T-cell (primary cell): Measurements from ENCODE around the gene SCGB3A1. TPM values are rescaled to one million over a fixed set of nuclear protein-coding genes. Genes with fewer than 3 reads are reported as not detected.

Experiments used
- ATAC-seq, 4 experiments: fragments of 200-7000 bp in 3 of 4; fragments of 150-1000 bp in 1 of 4; cut with Tn5 transposase; replicated peaks in 1 of 4; 1 replicate in 3 of 4; 2 replicates in 1 of 4; pipeline ENCODE4 v1.10.0; 2021; ENCODE audit warnings: moderate library complexity in 3 of 4, mild to moderate bottlenecking in 2 of 4, moderate number of reproducible peaks in 1 of 4
- CTCF ChIA-PET, 2 donors: fragments of 300-600 bp; sonication (Branson Sonifier 250); formaldehyde crosslinking; loops; one replicate each; lab custom pipeline; 2022; ENCODE audit warnings: antibody characterized with exemption in 2 of 2; lab: Charles Lee
- POLR2A ChIA-PET, 2 donors: fragments of 300-600 bp; sonication (Branson Sonifier 250); formaldehyde crosslinking; loops; one replicate each; lab custom pipeline; 2022; ENCODE audit warnings: antibody characterized with exemption in 2 of 2; lab: Charles Lee
- DNase-seq, 35 experiments: peaks; one replicate each; pipeline versions ENCODE4 v3.0.0 to v3.0.0-alpha.2; 2013 to 2023
- H3K27ac ChIP-seq: one replicate; pipeline ENCODE4 v1.5.1; 2013; ENCODE audit warnings: low read length
- H3K27me3 ChIP-seq, 2 experiments: replicated peaks in 1 of 2; 1 replicate in 1 of 2; 2 replicates in 1 of 2; pipeline versions ENCODE4 v1.6.1 to v1.7.0; 2013; ENCODE audit warnings: low read length in 1 of 2, mixed read lengths in 1 of 2; ENCODE audit not compliant: control insufficient read depth in 2 of 2, insufficient read depth in 2 of 2; ENCODE audit errors: extremely low read depth in 1 of 2
- H3K36me3 ChIP-seq, 2 donors: 1 replicate in 1 of 2; 2 replicates in 1 of 2; pipeline versions ENCODE4 v1.6.1 to v1.7.0; 2013; ENCODE audit warnings: low read length in 1 of 2; ENCODE audit not compliant: control insufficient read depth in 2 of 2, insufficient read depth in 1 of 2; ENCODE audit errors: extremely low read depth in 1 of 2
- H3K4me1 ChIP-seq, 2 experiments: 1 replicate in 1 of 2; 2 replicates in 1 of 2; pipeline versions ENCODE4 v1.6.1 to v1.7.0; 2013; ENCODE audit warnings: low read length in 2 of 2, mixed read lengths in 1 of 2; ENCODE audit not compliant: insufficient read depth in 2 of 2, control insufficient read depth in 1 of 2; ENCODE audit errors: extremely low read depth in 1 of 2
- H3K4me3 ChIP-seq, 2 donors: 1 replicate in 1 of 2; 2 replicates in 1 of 2; pipeline versions ENCODE4 v1.5.1 to v1.7.0; 2013; ENCODE audit warnings: mild to moderate bottlenecking in 2 of 2, low read length in 1 of 2, moderate library complexity in 1 of 2; ENCODE audit not compliant: control insufficient read depth in 1 of 2; ENCODE audit errors: extremely low read depth in 1 of 2
- H3K9me3 ChIP-seq: 2 replicates; pipeline ENCODE4 v1.7.0; 2013
- H3K27ac Mint-ChIP-seq, 2 donors: one replicate each; pipeline ENCODE4 v1.8.0; 2020 to 2021; ENCODE audit warnings: mild to moderate bottlenecking in 2 of 2, mixed read lengths in 2 of 2
- H3K27me3 Mint-ChIP-seq, 2 donors: one replicate each; pipeline ENCODE4 v1.8.0; 2021 to 2022; ENCODE audit warnings: mixed read lengths in 2 of 2
- H3K36me3 Mint-ChIP-seq: one replicate; pipeline ENCODE4 v1.8.0; 2021; ENCODE audit warnings: mixed read lengths
- H3K4me1 Mint-ChIP-seq, 3 donors: one replicate each; pipeline ENCODE4 v1.8.0; 2020 to 2022; ENCODE audit warnings: mixed read lengths in 3 of 3, mild to moderate bottlenecking in 1 of 3
- H3K4me3 Mint-ChIP-seq, 3 donors: one replicate each; pipeline ENCODE4 v1.8.0; 2020 to 2022; ENCODE audit warnings: mild to moderate bottlenecking in 3 of 3, mixed read lengths in 3 of 3, moderate library complexity in 3 of 3
- H3K9me3 Mint-ChIP-seq, 3 donors: one replicate each; pipeline ENCODE4 v1.8.0; 2020 to 2022; ENCODE audit warnings: mixed read lengths in 3 of 3
- WGBS: methylation state at CpG from one replicate; pipeline ENCODE4 v1.1.5; 2013; ENCODE audit warnings: missing lambda C conversion rate; ENCODE audit not compliant: insufficient coverage; 5-methylcytosine and 5-hydroxymethylcytosine counted together
- total RNA-seq, 35 experiments: library from RNA in 6 of 35; stranded (reverse) in 6 of 35; fragments of 120-200 nt in 1 of 35; gene quantifications; one replicate each; pipeline versions ENCODE4 v1.2.1 to v1.2.4 and lab custom pipeline; 2013 to 2026

Gene SCGB3A1
- total RNA-seq, 5 donors from 2014 or later (not counting 1 experiment from before 2014, with no cell fraction given), result 0.92 to 0.99 TPM; not detected in 3

DNA sequence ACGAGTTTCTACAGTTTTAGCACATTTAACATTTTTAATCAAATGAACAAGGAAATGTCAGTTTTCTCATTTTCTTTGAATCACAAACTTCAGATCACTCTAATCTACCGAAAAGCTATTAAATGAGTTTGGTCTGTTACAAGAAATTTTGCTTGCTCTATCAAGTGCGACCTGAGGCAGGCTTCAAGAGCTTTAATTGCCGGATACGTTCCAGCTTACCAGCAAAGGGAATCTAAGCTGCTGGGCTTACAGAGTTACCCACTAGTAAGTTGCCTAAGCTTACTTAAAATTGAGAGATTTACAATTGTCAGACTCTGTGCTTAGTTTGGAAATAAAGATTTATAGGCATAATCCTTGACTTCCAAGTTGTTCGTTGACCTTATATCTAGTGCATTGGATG lies 10.6 kb downstream of the SCGB3A1 start:
- Mint-ChIP-seq H3K9me3 (no peaks in the 10 kb centered on the region), H3K4me1 (no peaks in the 10 kb centered on the region), H3K27me3 (no peaks in the 10 kb centered on the region), H3K27ac (peak overlapping the region in 1 of 2 donors; percentile 37), H3K4me3 (no peak overlapping the region), H3K36me3 (peaks cover 18% of the 10 kb centered on the region)
- POLR2A ChIA-PET, result no interaction called here
- no peak for ATAC-seq
- Histone ChIP-seq H3K27me3 (no peaks in the 10 kb centered on the region), H3K9me3 (no peaks in the 10 kb centered on the region), H3K4me3 (no peak overlapping the region), H3K36me3 (peaks cover 0 to 11% of the 10 kb centered on the region in 2 donors), H3K4me1 (no peaks in the 10 kb centered on the region), H3K27ac (no peak overlapping the region)
- CTCF ChIA-PET, result interaction anchor here in 1 of 2 donors (0.6 kb wide), 1 partner anchor 661 kb away, joined by 3 read pairs; no protein-coding TSS in a partner anchor
- WGBS, result 89% methylated on average over 4 of the region's 6 CpGs
- DNase-seq, result no peak

DNA sequence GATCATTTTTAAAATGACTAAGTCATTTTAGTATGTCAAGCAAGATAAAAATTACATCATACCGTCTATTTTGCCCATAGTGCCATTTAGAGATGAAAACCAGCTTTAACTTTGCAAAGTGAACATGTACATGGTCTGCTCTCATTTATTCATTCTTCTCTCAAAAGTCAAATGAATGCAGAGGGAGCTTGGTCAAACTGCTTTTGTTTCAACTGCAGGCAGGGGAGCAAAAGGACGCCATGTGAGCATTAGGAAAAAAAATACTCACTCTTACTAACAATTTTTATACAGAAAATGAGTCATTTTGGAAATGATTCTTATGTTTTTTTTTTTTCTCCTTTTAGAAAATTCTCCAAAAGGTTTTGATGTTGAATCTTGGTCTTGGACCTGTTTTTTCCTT lies 15.7 kb downstream of the SCGB3A1 start:
- Histone ChIP-seq H3K9me3 (no peaks in the 10 kb centered on the region), H3K4me3 (no peak overlapping the region), H3K36me3 (peaks cover 5 to 30% of the 10 kb centered on the region in 2 donors), H3K27me3 (no peaks in the 10 kb centered on the region), H3K27ac (no peak overlapping the region), H3K4me1 (no peaks in the 10 kb centered on the region)
- Mint-ChIP-seq H3K36me3 (peaks cover 58% of the 10 kb centered on the region), H3K4me3 (no peak overlapping the region), H3K27me3 (no peaks in the 10 kb centered on the region), H3K9me3 (no peaks in the 10 kb centered on the region), H3K27ac (no peak overlapping the region), H3K4me1 (no peaks in the 10 kb centered on the region)
- ChIA-PET POLR2A (interaction anchor here in 1 of 2 donors (0.6 to 0.7 kb wide), 2 partner anchors 11 to 734 kb away, joined by 3 to 11 read pairs; no protein-coding TSS in a partner anchor), CTCF (no interaction called here)
- WGBS, result no CpG with 5 or more reads among the region's 2 CpGs
- DNase-seq, result no peak
- ATAC-seq, result no peak

- Mint-ChIP-seq H3K9me3 (no peaks in the 10 kb centered on the region), H3K27me3 (no peaks in the 10 kb centered on the region), H3K36me3 (peaks cover 81% of the 10 kb centered on the region), H3K27ac (peak overlapping the region in 1 of 2 donors; percentile 39), H3K4me3 (no peak overlapping the region), H3K4me1 (peaks cover 2 to 10% (median 3%) of the 10 kb centered on the region in 3 donors)
- H3K27ac ChIP-seq, result no peak overlapping the region
- POLR2A ChIA-PET, result no interaction called here
- ATAC-seq, result no peak
- CTCF ChIA-PET, result no interaction called here
- no peak overlapping the region for H3K4me3 ChIP-seq
- peaks cover 10 to 54% of the 10 kb centered on the region in 2 donors for H3K36me3 ChIP-seq
- H3K4me1 ChIP-seq, result no peaks in the 10 kb centered on the region
- 67% methylated on average over 5 of the region's 8 CpGs for WGBS
- H3K27me3 ChIP-seq, result no peaks in the 10 kb centered on the region
- peak in 1 of 35 experiments; percentile 25 for DNase-seq
- no peaks in the 10 kb centered on the region for H3K9me3 ChIP-seq
These were observed 22.4 kb downstream of the SCGB3A1 start for GRCh38 chr5:180568914-180569313.

- H3K9me3 ChIP-seq, result no peaks in the 10 kb centered on the region
- Mint-ChIP-seq H3K4me1 (peaks cover 23 to 38% (median 32%) of the 10 kb centered on the region in 3 donors), H3K27me3 (no peaks in the 10 kb centered on the region), H3K27ac (no peak overlapping the region), H3K9me3 (no peaks in the 10 kb centered on the region), H3K36me3 (peaks cover 73% of the 10 kb centered on the region), H3K4me3 (no peak overlapping the region)
- H3K27ac ChIP-seq, result no peak overlapping the region
- POLR2A ChIA-PET, result no interaction called here
- no peak for ATAC-seq
- no CpG with 5 or more reads among the region's 3 CpGs for WGBS
- peaks cover 4 to 35% of the 10 kb centered on the region in 2 donors for H3K36me3 ChIP-seq
- DNase-seq, result peak in 3 of 35 experiments; percentile 9 to 31 (median 11)
- peaks cover 0 to 2% of the 10 kb centered on the region in 2 experiments for H3K4me1 ChIP-seq
- H3K27me3 ChIP-seq, result no peaks in the 10 kb centered on the region
- no peak overlapping the region for H3K4me3 ChIP-seq
- CTCF ChIA-PET, result no interaction called here
These were observed 27.3 kb downstream of the SCGB3A1 start for GRCh38 chr5:180563994-180564393.

- Histone ChIP-seq H3K4me3 (no peak overlapping the region), H3K27ac (no peak overlapping the region), H3K36me3 (peaks cover 0 to 20% of the 10 kb centered on the region in 2 donors), H3K4me1 (peaks cover 0 to 2% of the 10 kb centered on the region in 2 experiments), H3K27me3 (no peaks in the 10 kb centered on the region), H3K9me3 (no peaks in the 10 kb centered on the region)
- Mint-ChIP-seq H3K36me3 (peaks cover 59% of the 10 kb centered on the region), H3K27me3 (no peaks in the 10 kb centered on the region), H3K4me1 (peaks cover 28 to 35% (median 28%) of the 10 kb centered on the region in 3 donors), H3K27ac (no peak overlapping the region), H3K9me3 (no peaks in the 10 kb centered on the region), H3K4me3 (no peak overlapping the region)
- WGBS, result 95% methylated on average over 4 of the region's 11 CpGs
- no peak for DNase-seq
- no peak for ATAC-seq
- CTCF ChIA-PET, result interaction anchor here (0.5 to 0.7 kb wide), 3 partner anchors 10 to 160 kb away, joined by 3 to 5 read pairs (median 4); no protein-coding TSS in a partner anchor
- POLR2A ChIA-PET, result no interaction called here
These were observed 33.1 kb downstream of the SCGB3A1 start for GRCh38 chr5:180558232-180558631.

DNA sequence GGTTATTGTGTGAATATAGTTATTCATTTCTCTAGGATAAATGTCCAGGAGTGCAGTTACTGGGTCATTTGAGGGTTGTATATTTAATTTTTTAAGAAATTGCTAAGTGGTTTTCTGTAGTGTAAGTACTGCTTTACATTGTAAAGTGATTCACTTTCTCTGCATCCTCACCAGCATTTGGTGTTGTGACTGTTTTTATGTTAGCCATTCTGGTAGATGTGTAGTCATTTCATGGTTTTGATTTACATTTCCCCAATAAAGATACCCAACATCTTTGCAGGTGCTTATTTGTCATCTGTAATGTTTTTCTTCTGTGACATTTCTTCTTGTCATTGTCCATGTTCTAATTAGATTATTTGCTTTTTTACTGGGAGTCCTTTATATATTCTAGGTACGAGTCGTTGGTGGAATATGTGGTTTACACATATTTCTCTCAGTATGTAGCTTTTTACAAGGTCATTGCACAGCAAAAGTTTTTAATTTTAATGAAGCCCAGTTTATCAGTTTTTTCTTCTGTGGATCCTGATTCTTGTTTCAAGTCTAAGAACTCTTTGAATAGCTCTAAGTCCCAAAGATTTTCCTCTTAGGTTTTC lies 34.0 kb downstream of the SCGB3A1 start:
- H3K36me3 Mint-ChIP-seq, result peaks cover 67% of the 10 kb centered on the region
- Histone ChIP-seq H3K36me3 (peaks cover 0 to 24% of the 10 kb centered on the region in 2 donors), H3K27ac (no peak overlapping the region), H3K27me3 (no peaks in the 10 kb centered on the region), H3K4me1 (no peaks in the 10 kb centered on the region), H3K4me3 (no peak overlapping the region), H3K9me3 (no peaks in the 10 kb centered on the region)
- DNase-seq (no peak), ATAC-seq (no peak)
- no peaks in the 10 kb centered on the region for H3K27me3 Mint-ChIP-seq
- no peak overlapping the region for H3K4me3 Mint-ChIP-seq
- ChIA-PET POLR2A (interaction anchor here in 1 of 2 donors (0.6 kb wide), 2 partner anchors 143 to 379 kb away, joined by 4 to 8 read pairs; no protein-coding TSS in a partner anchor), CTCF (interaction anchor here in 1 of 2 donors (0.6 kb wide), 1 partner anchor 230 kb away, joined by 6 read pairs; no protein-coding TSS in a partner anchor)
- peaks cover 26 to 35% (median 26%) of the 10 kb centered on the region in 3 donors for H3K4me1 Mint-ChIP-seq
- no peaks in the 10 kb centered on the region for H3K9me3 Mint-ChIP-seq
- WGBS, result no CpG with 5 or more reads among the region's 2 CpGs
- no peak overlapping the region for H3K27ac Mint-ChIP-seq
